ENCODE measurements around the gene FAM8A1.

DNA sequence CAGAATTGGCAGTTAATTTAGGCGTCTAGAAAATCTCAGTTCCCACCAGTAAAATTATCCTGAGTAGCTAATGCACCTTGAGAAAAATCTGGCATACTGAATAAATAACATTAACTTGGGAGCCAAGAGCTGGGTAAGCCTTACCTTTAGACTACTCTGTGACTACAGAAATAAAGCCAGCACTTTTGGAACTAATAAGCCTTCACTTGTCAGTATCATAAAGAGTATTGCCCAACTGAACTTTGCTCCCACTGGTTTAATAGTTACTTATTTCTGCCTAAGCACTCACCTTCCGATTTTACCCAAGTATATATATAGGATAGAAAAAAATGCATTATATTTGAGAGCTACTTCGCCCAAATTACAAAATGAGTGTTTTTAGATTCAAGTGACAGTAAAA lies 10.7 kb downstream of the FAM8A1 start:
- TF ChIP-seq, protein P1, sequence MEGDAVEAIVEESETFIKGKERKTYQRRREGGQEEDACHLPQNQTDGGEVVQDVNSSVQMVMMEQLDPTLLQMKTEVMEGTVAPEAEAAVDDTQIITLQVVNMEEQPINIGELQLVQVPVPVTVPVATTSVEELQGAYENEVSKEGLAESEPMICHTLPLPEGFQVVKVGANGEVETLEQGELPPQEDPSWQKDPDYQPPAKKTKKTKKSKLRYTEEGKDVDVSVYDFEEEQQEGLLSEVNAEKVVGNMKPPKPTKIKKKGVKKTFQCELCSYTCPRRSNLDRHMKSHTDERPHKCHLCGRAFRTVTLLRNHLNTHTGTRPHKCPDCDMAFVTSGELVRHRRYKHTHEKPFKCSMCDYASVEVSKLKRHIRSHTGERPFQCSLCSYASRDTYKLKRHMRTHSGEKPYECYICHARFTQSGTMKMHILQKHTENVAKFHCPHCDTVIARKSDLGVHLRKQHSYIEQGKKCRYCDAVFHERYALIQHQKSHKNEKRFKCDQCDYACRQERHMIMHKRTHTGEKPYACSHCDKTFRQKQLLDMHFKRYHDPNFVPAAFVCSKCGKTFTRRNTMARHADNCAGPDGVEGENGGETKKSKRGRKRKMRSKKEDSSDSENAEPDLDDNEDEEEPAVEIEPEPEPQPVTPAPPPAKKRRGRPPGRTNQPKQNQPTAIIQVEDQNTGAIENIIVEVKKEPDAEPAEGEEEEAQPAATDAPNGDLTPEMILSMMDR (IDR thresholded peaks at IDR 0.05; ENCODE audit: low read length) = no peak
- TF ChIP-seq EZH2 (optimal IDR thresholded peaks at IDR 0.05; ENCODE audit: low read depth, low read length) (no peak), EZH2phosphoT487 (IDR thresholded peaks at IDR 0.05; ENCODE audit: low read length) (no peak)
